ENCODE results near the gene FN1. TPM values are rescaled to one million over a fixed set of nuclear protein-coding genes. Genes with fewer than 3 reads are reported as not detected.
A peak's percentile ranks its signal among the peaks of the same experiment; 100 is the strongest.

Gene FN1
- total and polyA plus RNA-seq, 9 donors, result 96.3 to 979 (median 287) TPM

GRCh38 chr2:215465256-215465655, 29.4 kb upstream of the FN1 start:
- Histone ChIP-seq H3K9me3 (no peaks in the 10 kb centered on the region), H3K27me3 (no peaks in the 10 kb centered on the region), H3K4me1 (ENCODE audit: insufficient read depth) (peaks cover 5% of the 10 kb centered on the region), H3K36me3 (no peaks in the 10 kb centered on the region), H3K27ac (no peak overlapping the region), H3K4me3 (no peak overlapping the region)
- intact Hi-C loops (cut with DNase I), result no loop called here
- WGBS, 3 donors, result 71 to 96% (median 76%) methylated on average over 2 of the region's 2 CpGs
- TF ChIP-seq CTCF (IDR thresholded peaks at IDR 0.05), result no peak
- TF ChIP-seq EP300 (IDR thresholded peaks at IDR 0.05), result no peak
- no peak for TF ChIP-seq POLR2A (IDR thresholded peaks at IDR 0.05)
- DNase-seq, result no peak

- intact Hi-C loops (cut with DNase I), result no loop called here
- WGBS, 3 donors, result 74 to 79% (median 74%) methylated on average over 5 of the region's 5 CpGs
- H3K4me3 ChIP-seq, result no peak overlapping the region
- peaks cover 8% of the 10 kb centered on the region for H3K4me1 ChIP-seq (ENCODE audit: insufficient read depth)
- H3K27me3 ChIP-seq, result no peaks in the 10 kb centered on the region
- no peaks in the 10 kb centered on the region for H3K36me3 ChIP-seq
- H3K27ac ChIP-seq, result no peak overlapping the region
- no peaks in the 10 kb centered on the region for H3K9me3 ChIP-seq
- DNase-seq, result no peak
- TF ChIP-seq POLR2A (IDR thresholded peaks at IDR 0.05) (no peak), CTCF (IDR thresholded peaks at IDR 0.05) (no peak), EP300 (IDR thresholded peaks at IDR 0.05) (no peak)
These were observed 26.1 kb upstream of the FN1 start for GRCh38 chr2:215461836-215462532.

- Histone ChIP-seq H3K27me3 (no peaks in the 10 kb centered on the region), H3K4me3 (no peak overlapping the region), H3K4me1 (ENCODE audit: insufficient read depth) (peaks cover 4% of the 10 kb centered on the region), H3K9me3 (no peaks in the 10 kb centered on the region), H3K36me3 (no peaks in the 10 kb centered on the region), H3K27ac (peak overlapping the region in 1 of 2 donors; percentile 24)
- no peak for TF ChIP-seq CTCF (IDR thresholded peaks at IDR 0.05)
- TF ChIP-seq EP300 (IDR thresholded peaks at IDR 0.05), result no peak
- TF ChIP-seq POLR2A (IDR thresholded peaks at IDR 0.05), result no peak
- 7 to 12% (median 10%) methylated on average over 4 of the region's 4 CpGs for WGBS, 3 donors
- DNase-seq, result no peak
- intact Hi-C loops (cut with DNase I), result no loop called here
These were observed 25.0 kb upstream of the FN1 start for GRCh38 chr2:215460682-215461382.

DNA sequence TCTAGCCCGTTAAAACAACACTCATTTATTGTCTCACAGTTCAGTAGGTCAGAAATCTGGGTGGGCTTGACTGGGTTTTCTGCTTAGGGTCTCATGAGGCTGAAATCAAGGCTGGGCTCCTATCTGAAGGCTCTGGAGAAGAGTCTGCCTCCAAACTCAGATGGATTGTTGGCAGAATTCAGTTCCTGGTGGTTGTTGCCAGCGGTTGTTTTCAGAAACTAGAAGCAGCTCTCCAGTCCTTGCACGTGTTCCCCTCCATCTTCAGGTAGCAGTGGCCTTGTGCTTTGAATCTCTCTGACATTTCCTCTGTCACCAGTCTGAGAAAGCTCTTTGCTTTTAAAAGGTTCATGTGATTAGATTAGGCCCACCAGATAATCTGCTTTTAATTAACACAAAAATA, 20.1 kb upstream of the FN1 start:
- Histone ChIP-seq H3K27ac (no peak overlapping the region), H3K27me3 (no peaks in the 10 kb centered on the region), H3K36me3 (no peaks in the 10 kb centered on the region), H3K9me3 (no peaks in the 10 kb centered on the region), H3K4me3 (no peak overlapping the region), H3K4me1 (ENCODE audit: insufficient read depth) (peaks cover 5% of the 10 kb centered on the region)
- TF ChIP-seq EP300 (IDR thresholded peaks at IDR 0.05) (no peak), POLR2A (IDR thresholded peaks at IDR 0.05) (no peak), CTCF (IDR thresholded peaks at IDR 0.05) (no peak)
- WGBS, 3 donors, result 42 to 61% (median 51%) methylated on average over 3 of the region's 3 CpGs
- no peak for DNase-seq
- intact Hi-C loops (cut with DNase I), result loop anchor here (5.0 to 10.0 kb wide), 4 partner anchors 369 to 466 kb away; no protein-coding TSS in a partner anchor
